HG03039 (cell line): ENCODE data around the gene HNF1A.
"Not testable (repeated sequence)": the region's sequence is repeated elsewhere in the genome, so short reads cannot be mapped to it uniquely, and the experiment has no call there.

Experiments
- ATAC-seq: cut with Tn5 transposase; IDR thresholded peaks from one replicate; pipeline ENCODE4 v1.9.1; 2021; ENCODE audit warnings: mild to moderate bottlenecking, moderate library complexity; ENCODE audit not compliant: unreplicated experiment

Gene HNF1A

GRCh38 chr12:120978296-120979219 lies at the start of gene HNF1A:
HNF1A (plus strand) TSS chr12:120978543; CDS start chr12:120978769, 226 bp downstream.
- no peak for ATAC-seq

GRCh38 chr12:120928864-120929652 lies 49.3 kb upstream of the HNF1A start:
- no peak for ATAC-seq

- ATAC-seq: no peak
These were observed 48.3 kb upstream of the HNF1A start for GRCh38 chr12:120930032-120930431.

- no peak for ATAC-seq
These were observed 46.3 kb upstream of the HNF1A start for GRCh38 chr12:120932058-120932457.

GRCh38 chr12:120932956-120933526 lies 45.3 kb upstream of the HNF1A start:
- no peak for ATAC-seq

- ATAC-seq: no peak
These were observed 44.6 kb upstream of the HNF1A start for GRCh38 chr12:120933786-120934185.

GRCh38 chr12:120936197-120936596 lies 42.1 kb upstream of the HNF1A start:
- no peak for ATAC-seq

DNA sequence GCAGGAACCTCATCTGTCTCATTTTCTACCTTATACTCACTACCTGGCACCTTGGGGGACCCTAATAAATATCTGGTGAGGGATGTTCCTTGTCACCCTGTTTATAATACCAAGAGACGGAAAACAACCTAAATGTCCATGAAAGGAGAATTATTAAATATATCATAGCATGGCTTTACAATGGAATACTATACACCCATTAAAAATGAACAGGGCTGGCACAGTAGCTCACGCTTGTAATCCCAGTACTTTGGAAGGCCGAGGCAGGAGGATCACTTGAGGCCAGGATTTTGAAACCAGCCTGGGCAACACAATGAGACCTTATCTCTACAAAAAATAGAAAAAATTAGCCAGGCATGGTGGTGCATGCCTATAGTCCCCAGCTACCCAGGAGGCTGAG lies 39.8 kb upstream of the HNF1A start:
- no peak for ATAC-seq

GRCh38 chr12:120939523-120939922 lies 38.8 kb upstream of the HNF1A start:
- no peak for ATAC-seq

DNA sequence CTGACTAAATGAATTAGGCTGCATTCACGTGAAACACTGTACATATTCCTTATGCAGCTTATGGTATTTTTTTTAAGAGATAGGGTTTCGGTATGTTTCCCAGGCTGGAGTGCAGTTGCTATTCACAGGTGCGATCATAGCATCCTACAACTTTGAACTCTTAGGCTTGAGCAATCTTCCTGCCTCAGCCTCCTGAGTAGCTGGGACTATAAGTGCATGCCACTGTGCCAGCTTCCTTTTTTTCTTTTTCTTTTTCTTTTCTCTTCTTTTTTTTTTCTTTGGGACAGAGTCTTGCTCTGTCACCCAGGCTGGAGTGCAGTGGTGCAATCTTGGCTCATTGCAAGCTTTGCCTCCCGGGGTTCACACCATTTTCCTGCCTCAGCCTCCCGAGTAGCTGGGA lies 38.3 kb upstream of the HNF1A start:
- no peak for ATAC-seq

DNA sequence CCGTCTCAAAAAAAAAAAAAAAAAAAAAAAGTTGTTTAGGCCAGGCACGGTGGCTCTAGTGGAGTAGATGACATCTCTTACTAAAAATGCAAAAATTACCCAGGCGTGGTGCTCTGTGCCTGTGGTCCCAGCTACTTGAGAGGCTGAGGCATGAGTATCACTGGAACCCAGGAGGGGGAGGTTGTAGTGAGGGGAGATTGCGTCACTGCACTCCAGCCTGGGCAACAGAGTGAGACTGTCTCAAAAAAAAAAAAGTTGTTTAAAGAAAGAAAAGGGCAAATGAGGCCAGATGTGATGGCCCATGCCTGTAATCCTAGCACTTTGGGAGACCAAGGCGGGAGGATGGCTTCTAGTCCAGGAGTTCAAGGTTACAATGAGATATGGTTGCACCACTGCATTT lies 37.5 kb upstream of the HNF1A start:
- ATAC-seq: no peak

- no peak for ATAC-seq
These were observed 36.9 kb upstream of the HNF1A start for GRCh38 chr12:120941412-120941811.

DNA sequence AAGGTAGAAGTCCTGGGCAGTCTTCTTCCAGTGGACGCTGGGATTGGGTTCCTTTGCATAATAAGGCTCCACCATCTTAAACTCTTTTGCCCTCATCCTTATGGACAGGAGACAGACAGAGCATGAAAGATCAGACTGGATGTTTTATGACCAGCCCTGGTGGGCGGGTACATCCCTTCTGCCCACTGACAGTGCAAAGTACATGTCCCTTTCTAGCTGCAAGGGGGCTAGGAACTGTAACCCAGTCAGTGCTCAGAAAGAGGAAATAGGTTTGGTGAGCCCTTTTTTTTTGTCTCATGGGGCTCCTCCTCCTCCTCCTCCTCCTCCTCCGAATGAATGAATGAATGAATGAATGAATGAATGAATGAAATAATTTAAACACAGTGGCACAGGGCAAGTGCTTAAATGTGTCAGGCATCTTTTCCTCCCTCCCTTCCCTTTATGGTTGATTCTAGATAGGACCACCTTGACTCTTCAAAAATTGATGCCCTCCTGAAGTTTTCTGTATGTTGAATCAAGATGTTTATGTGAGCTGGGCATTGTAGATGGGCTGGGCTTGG lies 36.4 kb upstream of the HNF1A start:
- ATAC-seq: no peak

- no peak for ATAC-seq
These were observed 34.9 kb upstream of the HNF1A start for GRCh38 chr12:120943482-120943881.

GRCh38 chr12:120944645-120945217 lies 33.6 kb upstream of the HNF1A start:
- ATAC-seq: no peak

GRCh38 chr12:120945516-120945915 lies 32.8 kb upstream of the HNF1A start:
- not testable (repeated sequence) for ATAC-seq

DNA sequence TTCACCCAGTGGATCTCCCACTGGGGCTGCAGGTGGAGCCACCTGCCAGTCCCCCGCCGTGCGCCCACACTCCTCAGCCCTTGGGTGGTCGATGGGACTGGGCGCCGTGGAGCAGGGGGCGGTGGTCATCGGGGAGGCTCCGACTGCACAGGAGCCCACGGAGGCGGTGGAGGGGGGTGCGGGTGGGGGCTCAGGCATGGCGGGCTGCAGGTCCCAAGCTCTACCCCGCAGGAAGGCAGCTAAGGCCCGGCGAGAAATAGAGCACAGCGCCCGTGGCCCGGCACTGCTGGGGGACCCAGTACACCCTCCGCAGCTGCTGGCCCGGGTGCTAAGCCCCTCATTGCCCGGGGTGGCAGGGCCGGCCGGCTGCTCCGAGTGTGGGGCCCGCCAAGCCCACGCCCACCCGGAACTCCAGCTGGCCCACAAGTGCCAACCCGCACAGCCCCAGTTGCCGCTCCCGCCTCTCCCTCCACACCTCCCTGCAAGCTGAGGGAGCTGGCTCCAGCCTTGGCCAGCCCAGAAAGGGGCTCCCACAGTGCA lies 28.0 kb upstream of the HNF1A start:
- not testable (repeated sequence) for ATAC-seq

DNA sequence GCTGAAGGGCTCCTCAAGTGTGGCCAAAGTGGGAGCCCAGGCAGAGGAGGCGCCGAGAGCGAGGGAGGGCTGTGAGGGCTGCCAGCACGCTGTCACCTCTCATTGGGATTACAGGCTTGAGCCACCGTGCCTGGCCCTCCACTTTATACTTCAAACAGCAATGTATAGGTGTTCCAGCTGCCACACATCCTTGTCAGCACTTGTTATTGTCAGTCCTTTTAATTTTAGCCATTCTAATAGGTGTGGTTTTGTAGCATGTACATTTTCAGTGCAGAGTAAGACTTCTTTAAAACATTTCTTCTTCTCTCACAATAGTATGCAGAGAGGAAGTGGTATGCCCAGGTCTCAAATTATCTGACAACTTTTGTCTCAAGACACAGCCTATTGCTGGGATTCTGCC lies 27.5 kb upstream of the HNF1A start:
- ATAC-seq: no peak

GRCh38 chr12:120955232-120955631 lies 23.1 kb upstream of the HNF1A start:
- ATAC-seq: no peak

GRCh38 chr12:120956579-120957300 lies 21.6 kb upstream of the HNF1A start:
- ATAC-seq: no peak
